ENCODE measurements around the gene MRTFA.
"Not testable (repeated sequence)": the region's sequence is repeated elsewhere in the genome, so short reads cannot be mapped to it uniquely, and the experiment has no call there.

Gene MRTFA

DNA sequence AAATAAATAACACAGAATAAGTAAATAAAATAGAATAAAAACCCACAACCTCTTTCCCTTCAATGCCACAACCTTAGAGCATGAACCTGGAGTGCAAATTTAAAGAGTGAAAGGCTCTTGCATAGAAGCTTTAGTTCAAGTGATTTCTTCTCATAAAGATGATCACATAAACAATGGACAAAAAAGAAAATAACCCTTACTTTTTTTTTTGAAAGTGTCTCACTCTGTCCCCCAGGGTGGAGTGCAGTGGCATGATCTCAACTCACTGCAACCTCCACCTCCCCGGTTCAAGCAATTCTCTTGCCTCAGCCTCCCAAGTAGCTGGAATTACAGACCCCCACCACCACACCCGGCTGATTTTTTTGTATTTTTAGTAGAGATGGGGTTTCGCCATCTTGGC, 10.7 kb downstream of the MRTFA start:
- not testable (repeated sequence) for DNase-seq

GRCh38 chr22:40625281-40625680, 11.2 kb downstream of the MRTFA start:
- DNase-seq: not testable (repeated sequence)

DNA sequence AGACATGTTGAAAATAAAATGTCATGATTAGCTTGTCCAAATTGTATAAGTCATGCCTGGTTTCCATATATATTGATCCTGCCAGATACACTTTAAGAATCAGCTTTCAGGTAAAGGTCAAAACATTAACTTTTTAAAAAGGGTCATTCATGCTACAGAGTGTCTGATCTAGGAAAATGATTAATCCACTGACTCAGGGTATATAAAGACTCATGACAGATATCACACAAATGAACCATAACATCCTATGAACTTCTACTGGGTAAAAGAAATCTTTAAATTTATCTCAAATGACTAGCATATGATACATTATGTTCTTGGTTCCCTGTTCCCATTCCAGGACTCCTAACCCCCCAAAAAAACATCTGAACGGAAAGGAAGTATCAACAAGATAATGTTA, 11.7 kb downstream of the MRTFA start:
- no peak for DNase-seq

- no peak for DNase-seq
Observed at GRCh38 chr22:40621309-40622151, 15.0 kb downstream of the MRTFA start.

GRCh38 chr22:40620464-40621046, 16.0 kb downstream of the MRTFA start:
- DNase-seq: peak; percentile 81

DNA sequence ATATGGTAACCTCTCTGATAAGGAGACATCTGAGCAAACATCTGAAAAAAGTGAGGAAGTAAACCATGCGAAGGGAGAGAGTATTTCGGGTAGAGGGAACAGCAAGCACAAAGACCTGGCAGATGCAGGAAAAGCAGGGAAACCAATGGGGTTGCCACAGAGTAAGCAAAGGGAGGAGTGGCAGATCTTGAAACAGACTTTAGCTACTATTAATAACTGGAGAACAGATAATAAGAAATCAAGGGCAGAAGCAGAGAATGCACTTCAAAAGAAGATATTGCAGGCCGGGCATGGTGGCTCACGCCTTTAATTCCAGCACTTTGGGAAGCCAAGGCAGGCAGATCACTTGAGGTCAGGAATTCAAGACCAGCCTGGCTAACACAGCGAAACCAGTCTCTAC, 18.1 kb downstream of the MRTFA start:
- no peak for DNase-seq

DNA sequence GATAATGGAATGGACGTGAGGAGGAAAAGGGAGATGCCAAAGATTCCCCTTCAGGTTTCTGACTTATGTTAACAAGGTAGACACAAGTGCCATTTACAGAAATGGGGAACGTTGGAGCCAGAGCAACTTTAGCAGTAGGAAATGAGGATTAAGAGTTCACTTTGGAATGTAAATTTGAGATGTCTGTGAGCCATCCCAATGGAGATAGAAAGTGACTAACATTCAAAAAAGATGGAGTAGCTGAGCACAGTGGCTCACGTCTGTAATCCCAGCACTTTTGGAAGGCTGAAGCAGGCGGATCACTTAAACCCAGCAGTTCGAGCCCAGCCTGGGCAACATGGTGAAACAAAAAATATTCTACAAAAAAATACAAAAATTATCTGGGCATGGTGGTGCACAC, 19.9 kb downstream of the MRTFA start:
- DNase-seq: no peak

GRCh38 chr22:40613067-40613466, 23.5 kb downstream of the MRTFA start:
- DNase-seq: no peak

- DNase-seq: no peak
Observed at GRCh38 chr22:40612291-40612751, 24.2 kb downstream of the MRTFA start.

DNA sequence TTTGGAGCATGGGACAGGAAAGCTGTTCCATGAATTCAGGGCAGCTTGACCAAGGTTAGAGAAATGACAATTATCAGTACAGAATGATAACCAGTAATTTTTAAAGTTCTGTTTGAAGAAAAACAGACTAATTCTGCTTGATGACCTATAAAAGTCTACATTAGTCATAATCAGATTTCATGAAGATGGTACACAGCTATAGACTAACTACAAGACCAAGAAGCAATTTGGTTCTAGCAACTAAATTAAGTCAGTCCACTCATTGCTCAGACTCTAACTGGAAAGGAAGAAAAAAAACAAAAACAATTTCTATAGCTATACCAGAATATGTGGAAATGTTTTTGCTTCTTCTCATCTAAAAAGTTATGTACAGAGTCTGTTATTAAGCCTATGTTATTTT, 24.9 kb downstream of the MRTFA start:
- no peak for DNase-seq

DNA sequence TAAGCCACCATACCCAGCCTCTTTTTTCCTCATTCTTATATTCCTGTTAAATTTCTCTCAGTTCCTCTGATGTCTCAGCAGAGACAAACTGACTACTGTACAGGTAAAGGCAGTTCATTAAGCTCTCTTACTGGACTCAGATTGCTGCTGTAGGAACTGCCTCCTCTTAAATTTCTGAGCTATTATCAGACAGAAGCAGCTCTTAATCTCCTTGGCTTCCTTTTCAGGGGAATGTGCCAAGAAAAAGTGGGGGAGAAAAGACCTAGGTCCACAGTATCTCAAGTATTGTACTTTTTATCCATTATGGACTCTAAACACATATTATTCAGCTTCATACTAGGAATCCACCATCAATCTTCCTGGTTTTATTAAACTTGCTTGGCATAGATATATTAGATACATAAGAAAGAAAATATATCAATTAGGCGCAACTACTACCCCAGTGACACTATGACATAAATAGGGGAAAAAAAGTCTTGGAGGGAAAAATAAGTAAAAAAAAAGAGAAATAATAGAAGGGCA, 26.1 kb downstream of the MRTFA start:
- DNase-seq: peak; percentile 30

DNA sequence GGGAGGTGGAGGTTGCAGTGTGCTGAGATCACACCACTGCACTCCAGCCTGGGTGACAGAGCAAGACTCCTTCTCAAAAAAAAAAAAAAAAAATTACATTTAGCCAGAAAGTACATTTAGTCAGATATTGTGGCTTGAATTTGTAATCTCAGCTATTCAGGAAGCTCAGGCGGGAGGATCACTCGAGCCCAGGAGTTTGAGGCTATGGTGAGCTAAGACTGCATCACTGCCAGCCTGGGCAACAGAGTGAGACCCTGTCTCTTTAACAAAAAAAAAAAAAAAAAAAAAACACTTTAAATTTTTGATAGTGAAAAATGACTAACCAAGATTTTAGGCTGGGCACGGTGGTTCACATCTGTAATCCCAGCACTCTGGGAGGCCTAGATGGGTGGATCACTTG, 27.3 kb downstream of the MRTFA start:
- DNase-seq: peak; percentile 32

DNA sequence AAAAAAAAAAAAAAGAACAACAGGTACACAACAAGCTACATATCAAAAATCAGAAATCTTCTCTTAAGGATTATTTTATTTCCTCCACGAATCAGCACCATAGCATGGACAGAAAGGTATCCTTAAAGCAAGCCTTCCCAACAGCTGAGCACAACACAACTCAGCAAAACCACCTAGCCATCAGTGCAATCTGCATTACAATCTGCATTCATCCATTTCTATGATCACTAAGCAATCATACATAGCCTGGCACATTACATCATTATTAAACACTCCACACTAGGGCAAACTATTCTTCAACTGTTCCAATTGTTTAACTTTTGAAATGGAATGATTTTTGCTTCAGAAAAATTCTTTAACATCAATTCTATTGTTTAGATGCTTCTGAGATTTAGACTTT, 29.0 kb downstream of the MRTFA start:
- DNase-seq: no peak

DNA sequence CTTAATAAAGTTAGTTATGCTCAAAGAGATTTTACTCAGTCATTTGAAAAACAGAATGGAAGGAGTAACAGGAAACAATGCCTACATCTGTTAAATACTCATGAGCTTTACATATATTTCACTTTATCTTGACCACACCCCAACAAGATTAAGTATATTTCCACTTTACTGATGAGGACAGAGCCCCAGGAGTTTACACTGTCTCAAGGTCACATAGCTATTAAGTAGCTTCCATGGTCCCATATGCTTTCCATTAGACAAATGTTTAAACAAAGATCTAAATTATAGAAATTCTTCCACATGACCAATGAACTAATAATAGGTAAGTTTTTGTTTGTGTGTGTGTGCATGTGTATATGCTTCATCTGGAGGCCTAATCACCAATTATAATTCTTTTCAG, 30.2 kb downstream of the MRTFA start:
- DNase-seq: no peak

GRCh38 chr22:40605761-40606160, 30.8 kb downstream of the MRTFA start:
- peak; percentile 50 for DNase-seq

GRCh38 chr22:40603088-40603605, 33.4 kb downstream of the MRTFA start:
- peak; percentile 80 for DNase-seq

GRCh38 chr22:40602231-40602630, 34.3 kb downstream of the MRTFA start:
- DNase-seq: no peak

DNA sequence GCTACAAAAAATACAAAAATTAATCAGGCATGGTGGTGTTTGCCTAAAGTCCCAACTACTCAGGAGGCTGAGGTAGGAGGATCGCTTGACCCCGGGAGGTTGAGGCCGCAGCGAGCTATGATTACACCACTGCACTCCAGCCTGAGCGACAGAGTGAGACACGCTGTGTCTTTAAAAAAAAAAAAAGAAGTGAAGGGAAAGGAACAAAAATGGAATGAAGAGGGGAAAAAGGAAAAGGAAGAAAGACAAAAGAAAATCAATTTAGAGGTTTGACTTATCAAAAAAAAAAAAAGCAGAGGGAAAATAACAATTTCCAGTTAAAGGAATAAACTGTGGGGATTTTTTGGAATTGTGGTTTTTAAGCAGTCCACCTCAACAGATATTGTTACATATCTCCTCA, 36.8 kb downstream of the MRTFA start:
- no peak for DNase-seq

- not testable (repeated sequence) for DNase-seq
Observed at GRCh38 chr22:40598712-40599111, 37.8 kb downstream of the MRTFA start.

DNA sequence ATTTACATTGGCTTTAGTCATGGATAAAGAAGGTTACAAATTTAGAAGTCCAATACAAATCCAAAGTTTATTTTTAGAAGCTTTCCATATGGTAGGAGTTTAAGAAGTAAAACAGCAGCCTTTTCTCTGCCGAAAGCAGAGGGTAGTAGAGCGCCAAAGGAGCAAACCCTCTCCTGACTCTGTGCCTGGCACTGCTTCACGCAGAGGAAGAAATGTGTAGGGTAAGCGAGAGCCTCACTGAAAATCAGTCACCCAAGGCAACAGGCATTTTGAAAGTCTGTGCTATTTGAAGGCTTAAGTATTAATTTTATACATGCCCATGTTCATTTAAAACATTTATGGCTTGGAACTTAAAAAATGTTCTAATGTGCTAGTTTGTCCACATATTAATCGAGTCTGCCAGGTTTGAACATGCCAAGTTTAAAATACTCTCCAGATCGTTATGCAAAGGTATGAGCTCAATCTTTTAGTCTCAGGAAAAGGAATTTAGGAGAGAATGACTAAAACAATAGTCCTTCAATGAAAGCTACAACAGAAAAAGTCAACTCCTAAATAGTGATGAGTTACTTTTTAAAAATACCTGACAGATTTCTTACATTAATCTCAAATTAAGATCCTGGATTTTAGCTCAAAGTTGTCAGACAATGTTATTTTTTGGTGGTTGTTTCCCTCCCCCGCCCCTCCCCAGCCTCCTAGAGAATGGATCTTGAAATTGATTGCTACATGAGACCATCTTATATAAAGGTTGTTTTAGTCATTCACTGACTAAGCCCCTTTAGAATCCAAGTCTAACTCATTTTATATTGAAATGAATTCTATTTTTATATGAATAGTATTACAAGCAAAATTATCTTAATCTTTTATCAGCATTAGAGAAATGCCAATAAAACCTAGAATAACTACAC, 38.7 kb downstream of the MRTFA start:
- peak; percentile 71 for DNase-seq

DNA sequence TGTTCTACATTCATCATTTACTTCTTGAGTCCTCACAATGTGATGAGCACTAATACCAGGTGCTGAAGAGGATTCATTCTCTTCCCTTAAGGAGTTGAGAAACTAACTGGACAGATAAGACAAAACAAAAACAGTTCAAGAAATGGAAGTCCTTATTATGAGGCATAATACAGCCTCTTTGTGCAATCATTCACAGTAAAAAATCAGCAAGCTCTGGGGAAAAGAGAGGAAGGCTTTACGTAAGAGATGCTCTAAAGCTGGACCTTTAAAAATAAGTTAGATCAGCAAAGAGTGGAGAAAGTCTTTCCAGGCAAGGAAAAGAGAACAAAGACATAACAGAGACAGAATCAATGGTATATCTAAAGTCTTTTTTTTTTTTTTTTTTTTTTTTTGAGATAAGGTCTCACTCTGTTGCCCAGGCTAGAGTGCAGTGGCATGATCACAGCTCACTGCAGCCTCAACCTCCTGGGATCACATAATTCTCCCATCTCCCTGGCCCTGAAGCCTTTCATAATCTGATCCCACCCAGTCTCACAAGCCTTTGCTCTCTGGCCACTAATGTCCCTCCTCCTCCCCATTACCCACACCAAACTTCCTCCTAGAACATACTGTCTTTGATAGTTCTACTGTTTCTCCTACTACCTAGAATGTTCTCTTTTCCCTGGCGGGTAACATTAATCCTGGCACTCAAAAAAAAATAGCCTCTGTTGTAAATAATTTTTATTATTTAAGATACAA, 40.9 kb downstream of the MRTFA start:
- no peak for DNase-seq

DNA sequence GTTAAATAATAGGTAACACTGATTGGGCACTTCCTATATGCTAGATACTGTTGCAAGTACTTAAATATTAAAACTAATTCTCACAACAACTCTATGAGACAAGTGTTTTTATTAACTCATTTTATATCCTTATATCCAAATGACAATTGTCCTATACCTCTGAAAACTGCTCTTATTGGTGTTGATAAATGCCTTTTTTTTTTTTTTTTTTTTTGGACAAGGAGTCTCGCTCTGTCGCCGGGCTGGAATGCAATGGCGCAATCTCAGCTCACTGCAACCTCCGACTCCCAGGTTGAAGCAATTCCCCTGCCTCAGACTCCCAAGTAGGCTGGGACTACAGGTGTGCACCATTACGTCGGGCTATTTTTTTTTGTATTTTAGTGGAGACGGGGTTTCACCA, 41.6 kb downstream of the MRTFA start:
- peak; percentile 49 for DNase-seq

All from fibroblast of skin of right biceps (primary cell).